Measurements from ENCODE around the gene FBXL7.

DNA sequence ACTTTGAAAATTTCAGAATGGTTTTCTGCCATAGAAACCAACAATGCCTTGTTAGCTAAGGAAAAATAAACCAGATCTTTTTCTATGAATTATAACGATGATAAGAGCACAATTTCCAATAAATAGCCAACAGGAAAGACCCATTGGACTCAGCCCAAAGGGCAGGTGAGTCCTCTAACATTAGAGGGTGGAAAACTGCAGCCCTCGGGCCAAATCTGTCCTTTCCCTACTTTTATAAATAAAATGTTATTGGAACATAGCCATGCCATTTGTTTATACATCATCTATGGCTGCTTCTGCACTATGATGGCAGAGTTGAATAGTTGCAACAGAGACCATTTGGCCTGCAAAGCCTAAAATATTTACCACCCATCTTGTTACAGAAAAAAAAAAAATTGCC is 296.1 kb downstream of the FBXL7 start:
- no peak for TF ChIP-seq CTCF (IDR thresholded peaks at IDR 0.05; ENCODE audit: insufficient read depth, low read length, poor library complexity, severe bottlenecking)
- TF ChIP-seq EZH2phosphoT487 (conservative IDR thresholded peaks at IDR 0.05; ENCODE audit: low read length) = no peak
